KOPT-K1 (cell line): Measurements from ENCODE around the gene WDR37.

ENCODE experiments used
- H3K27ac ChIP-seq: fragments of 200-600 bp; sonication (generic); 2 replicates; pipeline ENCODE4 v1.5.1; 2016; ENCODE audit warnings: antibody characterized with exemption, mild to moderate bottlenecking, low read depth, low read length; ENCODE audit not compliant: poor library complexity, severe bottlenecking
- H3K36me3 ChIP-seq: fragments of 200-600 bp; sonication (generic); 2 replicates; pipeline ENCODE4 v1.5.1; 2017; ENCODE audit warnings: antibody characterized with exemption, mild to moderate bottlenecking, low read length, moderate library complexity; ENCODE audit not compliant: insufficient read depth
- H3K9me3 ChIP-seq: fragments of 200-600 bp; sonication (generic); 2 replicates; pipeline ENCODE4 v1.5.1; 2017; ENCODE audit warnings: antibody characterized with exemption, low read length, mild to moderate bottlenecking; ENCODE audit not compliant: insufficient read depth, poor library complexity, severe bottlenecking

WDR37 gene

DNA sequence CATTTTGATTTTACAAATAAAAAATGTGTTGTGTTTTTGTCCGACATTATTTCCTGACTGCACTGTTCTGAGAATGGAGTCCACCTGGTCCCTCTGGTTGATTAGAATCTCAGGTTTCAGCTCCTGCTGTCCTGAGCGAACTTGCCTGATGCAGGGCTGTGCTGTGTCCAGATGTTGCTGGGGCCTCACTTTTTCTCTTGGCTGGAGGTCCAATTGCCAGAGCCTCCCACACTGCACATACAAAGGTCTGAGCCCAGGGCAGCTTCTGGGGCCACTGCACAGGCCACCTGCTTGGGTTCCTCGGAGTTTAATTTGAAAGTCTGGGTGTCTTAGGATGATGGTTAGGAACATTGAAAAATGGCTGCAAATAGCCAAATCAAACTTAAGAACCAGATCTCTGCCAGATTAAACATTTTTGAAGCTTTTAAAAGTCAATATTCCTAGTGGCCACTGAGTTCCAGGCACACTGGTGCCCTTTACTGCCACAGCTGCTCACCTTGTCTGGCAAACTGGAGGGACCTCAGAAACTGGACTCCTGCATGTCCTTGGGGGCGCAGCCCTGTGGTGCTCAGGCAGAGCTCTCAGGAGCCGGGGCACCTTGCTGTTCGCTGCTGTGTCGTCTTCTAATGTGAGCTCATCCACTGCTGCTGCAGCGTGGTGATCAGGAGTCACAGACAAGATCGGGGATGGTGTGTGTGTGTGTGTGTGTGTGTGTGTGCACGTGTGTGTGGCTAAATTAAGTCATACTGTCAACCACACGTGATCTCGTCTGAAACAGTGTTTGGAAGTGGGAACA, 75.0 kb downstream of the WDR37 start:
- no peaks in the 10 kb centered on the region for H3K9me3 ChIP-seq
- H3K27ac ChIP-seq, result no peak overlapping the region
- peaks cover 55% of the 10 kb centered on the region for H3K36me3 ChIP-seq

DNA sequence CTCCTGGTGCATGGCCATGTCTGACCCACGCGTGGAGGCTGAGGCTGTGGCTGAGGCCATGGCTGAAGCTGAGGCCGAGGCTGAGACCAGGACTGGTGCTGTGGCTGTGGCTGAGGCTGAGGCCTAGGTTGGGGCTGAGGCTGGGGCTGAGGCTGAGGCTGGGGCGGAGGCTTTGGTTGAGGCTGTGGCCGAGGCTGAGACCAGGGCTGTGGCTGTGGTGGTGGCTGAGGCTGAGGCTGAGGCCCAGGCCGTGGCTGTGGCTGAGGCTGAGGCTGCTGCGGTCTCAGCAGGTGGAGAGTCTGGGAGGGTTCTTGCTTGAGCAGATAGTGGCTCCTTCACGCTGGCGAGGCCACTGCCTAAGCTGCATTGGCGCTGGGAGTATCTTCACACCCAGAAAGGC, 76.4 kb downstream of the WDR37 start:
- H3K36me3 ChIP-seq, result peaks cover 42% of the 10 kb centered on the region
- H3K27ac ChIP-seq, result no peak overlapping the region
- H3K9me3 ChIP-seq, result no peaks in the 10 kb centered on the region

DNA sequence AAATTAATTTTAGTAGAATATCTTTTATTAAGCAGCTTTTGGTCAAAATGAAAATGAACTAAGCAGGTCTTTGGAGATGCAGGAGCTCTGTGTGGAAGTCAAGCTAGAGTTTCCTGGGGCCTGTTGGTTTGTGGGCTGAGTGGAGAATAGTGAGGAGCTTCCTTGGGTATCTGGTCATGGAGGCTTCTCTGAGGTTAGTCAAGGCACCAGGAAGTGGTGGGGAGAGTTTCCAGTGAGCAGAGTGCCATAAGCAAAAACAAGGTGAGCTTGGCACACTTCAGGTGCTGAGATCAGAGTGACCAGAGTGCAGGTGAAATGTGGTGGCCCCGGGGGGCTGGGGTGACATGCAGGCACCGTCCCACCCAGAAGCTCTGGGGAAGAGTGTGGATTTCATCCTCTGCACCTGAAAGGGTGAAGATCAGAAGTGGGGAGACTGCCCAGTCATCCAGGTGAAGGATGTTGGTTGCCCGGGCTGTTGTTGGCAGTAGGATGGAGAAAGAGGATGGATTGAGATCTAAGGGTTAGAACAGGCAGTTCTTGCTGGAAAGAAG, 77.4 kb downstream of the WDR37 start:
- peaks cover 7% of the 10 kb centered on the region for H3K9me3 ChIP-seq
- peaks cover 33% of the 10 kb centered on the region for H3K36me3 ChIP-seq
- H3K27ac ChIP-seq, result no peak overlapping the region

DNA sequence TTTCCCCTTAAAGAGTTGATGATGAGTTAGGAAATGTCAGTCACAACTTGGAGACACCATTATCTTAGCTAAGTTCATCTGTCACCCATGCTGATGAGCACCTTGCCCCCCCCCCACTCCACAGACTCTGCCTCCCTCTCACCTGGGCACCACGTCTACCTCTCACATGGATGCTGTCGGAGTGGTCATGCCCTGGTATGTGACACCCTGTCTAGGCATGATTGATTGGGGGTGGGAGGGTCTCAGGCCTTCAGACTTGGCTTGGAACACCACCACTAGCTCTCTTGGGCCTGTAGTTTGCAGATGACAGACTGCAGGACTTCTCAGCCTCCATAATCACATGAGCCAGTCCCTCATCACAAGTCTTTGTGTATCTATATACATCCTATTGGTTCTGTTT, 78.0 kb downstream of the WDR37 start:
- Histone ChIP-seq H3K9me3 (peaks cover 13% of the 10 kb centered on the region), H3K36me3 (peaks cover 27% of the 10 kb centered on the region)

DNA sequence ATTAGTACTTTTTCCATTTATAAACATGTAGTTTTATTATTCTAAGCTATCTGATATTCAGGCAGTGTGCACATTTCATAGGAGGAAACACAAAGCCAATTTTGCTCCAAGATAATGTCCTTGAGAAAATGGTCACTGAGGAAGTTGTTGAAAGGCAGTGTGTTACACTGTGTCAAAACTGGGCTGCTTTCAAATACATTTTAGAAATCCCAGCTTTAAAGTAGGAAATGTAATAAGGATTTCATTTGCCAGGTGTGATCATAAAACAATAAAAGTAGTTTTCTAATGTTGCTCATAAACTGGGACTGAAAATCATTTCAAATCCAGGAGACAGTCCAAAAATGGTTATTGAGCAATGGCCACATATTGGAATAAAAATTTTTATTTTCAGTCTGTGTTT, 80.1 kb downstream of the WDR37 start:
- Histone ChIP-seq H3K9me3 (peaks cover 15% of the 10 kb centered on the region), H3K27ac (no peak overlapping the region), H3K36me3 (peaks cover 6% of the 10 kb centered on the region)

More for the DNA sequence above, 78.0 kb downstream of the WDR37 start:
- H3K27ac ChIP-seq, result no peak overlapping the region

DNA sequence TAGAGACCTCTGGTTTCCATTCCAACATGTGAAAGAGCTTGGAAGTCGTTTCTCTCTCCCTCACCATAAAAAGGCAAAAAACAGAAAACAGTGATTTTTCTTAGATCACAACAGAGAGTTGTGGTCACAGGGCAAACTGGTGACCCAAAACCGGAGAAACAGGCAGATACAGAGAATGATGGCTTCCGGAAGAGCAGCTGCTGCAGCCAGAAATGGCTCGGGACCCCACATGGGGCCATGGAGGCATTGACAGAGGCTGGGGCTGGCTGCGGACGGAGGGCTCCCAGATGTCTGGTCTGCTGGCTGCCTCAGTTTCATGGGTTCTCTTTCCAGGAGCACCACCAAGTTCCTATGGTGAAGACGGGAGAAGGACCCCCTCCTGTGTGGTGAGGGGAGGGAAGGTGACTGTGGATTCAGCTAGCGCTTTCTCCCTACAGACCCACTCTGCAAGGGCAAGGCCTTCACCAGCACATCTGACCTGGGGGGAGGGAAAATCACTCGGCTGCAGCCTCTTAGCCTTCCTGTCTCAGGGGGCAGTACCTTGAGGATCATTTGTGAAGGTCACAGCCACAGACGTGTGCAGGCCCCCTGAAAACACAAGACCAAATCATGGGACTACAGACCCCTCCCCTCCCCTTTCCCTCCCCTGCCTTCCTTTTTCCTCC, 81.4 kb downstream of the WDR37 start:
- no peak overlapping the region for H3K27ac ChIP-seq
- H3K36me3 ChIP-seq, result no peaks in the 10 kb centered on the region
- H3K9me3 ChIP-seq, result peaks cover 15% of the 10 kb centered on the region

- peaks cover 15% of the 10 kb centered on the region for H3K9me3 ChIP-seq
- no peak overlapping the region for H3K27ac ChIP-seq
- no peaks in the 10 kb centered on the region for H3K36me3 ChIP-seq
Measured at GRCh38 chr10:1138529-1138928, 82.3 kb downstream of the WDR37 start.

DNA sequence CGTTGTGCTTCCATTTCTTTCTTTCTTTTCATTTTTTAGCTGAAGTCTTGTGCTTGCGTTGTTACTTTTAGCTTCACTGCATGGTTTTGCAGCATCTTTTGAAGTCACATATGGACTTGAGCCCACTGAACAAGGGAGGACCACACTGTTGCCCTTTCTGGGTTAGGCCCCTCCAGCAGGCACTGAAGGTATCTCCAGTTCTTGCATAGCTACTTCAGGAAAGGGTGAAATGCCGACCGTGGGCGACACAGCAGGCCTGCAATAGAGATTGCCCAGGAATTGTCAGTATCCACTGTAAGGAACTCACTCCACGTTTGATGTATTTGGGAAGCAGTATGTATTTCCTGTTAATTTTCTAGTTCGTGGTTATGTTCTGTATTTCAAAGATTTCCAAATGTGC, 85.1 kb downstream of the WDR37 start:
- Histone ChIP-seq H3K9me3 (peaks cover 27% of the 10 kb centered on the region), H3K36me3 (no peaks in the 10 kb centered on the region), H3K27ac (no peak overlapping the region)

DNA sequence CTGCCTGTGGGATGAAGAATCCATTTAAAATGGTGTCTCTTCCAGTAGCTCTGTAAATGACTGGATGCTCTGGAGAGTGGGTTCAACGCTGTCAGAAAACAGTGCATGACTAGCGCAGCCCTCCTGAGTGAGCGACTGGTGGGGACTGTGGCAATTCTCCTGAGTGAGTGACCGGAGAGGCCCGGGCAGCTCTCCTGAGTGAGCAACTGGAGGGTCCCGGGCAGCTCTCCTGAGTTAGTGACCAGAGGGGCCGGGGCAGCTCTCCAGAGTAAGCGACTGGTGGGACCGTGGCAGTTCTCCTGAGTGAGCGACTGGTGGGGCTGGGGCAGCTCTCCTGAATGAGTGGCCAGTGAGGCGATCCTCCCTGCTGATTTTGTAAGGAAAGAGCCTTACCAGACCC, 85.5 kb downstream of the WDR37 start:
- H3K36me3 ChIP-seq, result no peaks in the 10 kb centered on the region
- H3K27ac ChIP-seq, result no peak overlapping the region
- H3K9me3 ChIP-seq, result peaks cover 31% of the 10 kb centered on the region

DNA sequence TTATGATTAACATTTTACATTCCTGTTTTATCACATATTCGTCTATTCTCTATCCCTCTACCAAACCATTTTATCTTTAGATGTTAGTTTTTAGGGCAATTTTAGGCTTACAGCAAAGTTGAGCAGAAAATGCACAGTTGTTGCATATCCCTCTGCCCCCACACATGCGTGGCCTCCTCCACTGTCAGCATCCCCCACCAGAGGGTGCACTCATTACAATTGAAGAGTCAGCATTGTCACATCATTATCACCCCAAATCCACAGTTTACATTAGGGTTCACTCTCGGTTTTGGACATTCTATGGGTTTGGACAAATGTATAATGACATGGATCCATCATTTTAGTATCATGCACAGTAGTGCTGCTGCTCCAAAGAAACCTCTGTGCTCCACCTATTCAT, 86.4 kb downstream of the WDR37 start:
- no peaks in the 10 kb centered on the region for H3K36me3 ChIP-seq

DNA sequence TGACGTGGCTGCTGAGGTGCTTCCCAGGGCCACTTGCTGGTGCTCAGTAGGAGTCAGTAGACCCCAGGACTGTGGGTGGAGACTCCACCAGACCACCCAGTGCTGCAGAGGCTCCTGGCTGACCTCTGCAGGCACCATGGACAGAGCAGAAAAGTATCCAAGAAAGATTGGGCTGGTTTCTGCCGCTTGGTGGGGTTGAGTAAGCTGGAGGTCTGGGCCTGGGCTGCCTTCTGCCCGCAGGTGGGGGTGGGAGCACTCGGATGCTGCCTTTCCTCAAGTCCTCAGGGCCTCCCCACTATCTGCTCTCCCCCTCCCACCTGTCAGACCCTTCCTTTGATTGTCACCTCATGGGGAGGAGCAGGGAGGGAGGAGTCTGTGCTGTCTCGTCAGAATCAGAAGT, 91.6 kb downstream of the WDR37 start:
- H3K27ac ChIP-seq, result no peak overlapping the region
- no peaks in the 10 kb centered on the region for H3K36me3 ChIP-seq
- H3K9me3 ChIP-seq, result peaks cover 24% of the 10 kb centered on the region

More for the DNA sequence above, 86.4 kb downstream of the WDR37 start:
- Histone ChIP-seq H3K27ac (no peak overlapping the region), H3K9me3 (peaks cover 40% of the 10 kb centered on the region)

GRCh38 chr10:1148855-1149605, 92.8 kb downstream of the WDR37 start:
- Histone ChIP-seq H3K36me3 (no peaks in the 10 kb centered on the region), H3K9me3 (peaks cover 24% of the 10 kb centered on the region), H3K27ac (no peak overlapping the region)

GRCh38 chr10:1149793-1150637, 93.8 kb downstream of the WDR37 start:
- Histone ChIP-seq H3K36me3 (no peaks in the 10 kb centered on the region), H3K27ac (no peak overlapping the region), H3K9me3 (peaks cover 24% of the 10 kb centered on the region)

- no peak overlapping the region for H3K27ac ChIP-seq
- H3K36me3 ChIP-seq, result no peaks in the 10 kb centered on the region
- H3K9me3 ChIP-seq, result peaks cover 20% of the 10 kb centered on the region
Measured at GRCh38 chr10:1150638-1150955, 94.4 kb downstream of the WDR37 start.
